ENCODE measurements around the gene ARHGDIG.
"Not testable (repeated sequence)": the region's sequence is repeated elsewhere in the genome, so short reads cannot be mapped to it uniquely, and the experiment has no call there.

DNA sequence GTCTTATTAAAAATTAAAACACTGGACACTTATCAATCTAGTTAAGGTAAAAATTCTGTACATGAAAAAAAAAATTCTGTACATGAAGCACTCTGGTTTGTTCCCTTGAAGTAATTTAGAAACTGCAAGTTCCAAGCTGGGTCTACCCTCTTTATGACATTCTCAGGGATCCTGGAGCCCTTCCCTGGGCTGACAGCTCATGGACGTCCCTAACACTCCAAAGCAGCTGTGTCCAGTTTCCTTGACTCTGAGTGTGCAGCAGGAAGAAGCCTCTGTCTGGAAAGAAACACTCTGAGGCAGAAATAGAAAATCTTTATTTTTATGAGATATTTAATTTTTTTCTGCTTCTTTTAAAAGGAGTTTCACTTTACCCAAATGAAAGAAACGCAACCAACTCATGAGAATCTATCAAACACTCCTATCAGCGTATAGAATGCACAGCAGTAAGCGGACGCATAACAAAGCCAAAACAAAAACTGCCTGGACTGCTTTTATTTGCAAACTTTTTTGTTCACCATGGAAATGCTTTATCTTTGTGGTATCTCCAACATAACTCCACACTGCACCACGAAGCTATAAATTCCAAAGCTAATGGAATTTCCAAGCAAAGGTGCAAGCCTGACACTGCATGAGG lies 50.9 kb downstream of the ARHGDIG start:
- TF ChIP-seq, protein P1, sequence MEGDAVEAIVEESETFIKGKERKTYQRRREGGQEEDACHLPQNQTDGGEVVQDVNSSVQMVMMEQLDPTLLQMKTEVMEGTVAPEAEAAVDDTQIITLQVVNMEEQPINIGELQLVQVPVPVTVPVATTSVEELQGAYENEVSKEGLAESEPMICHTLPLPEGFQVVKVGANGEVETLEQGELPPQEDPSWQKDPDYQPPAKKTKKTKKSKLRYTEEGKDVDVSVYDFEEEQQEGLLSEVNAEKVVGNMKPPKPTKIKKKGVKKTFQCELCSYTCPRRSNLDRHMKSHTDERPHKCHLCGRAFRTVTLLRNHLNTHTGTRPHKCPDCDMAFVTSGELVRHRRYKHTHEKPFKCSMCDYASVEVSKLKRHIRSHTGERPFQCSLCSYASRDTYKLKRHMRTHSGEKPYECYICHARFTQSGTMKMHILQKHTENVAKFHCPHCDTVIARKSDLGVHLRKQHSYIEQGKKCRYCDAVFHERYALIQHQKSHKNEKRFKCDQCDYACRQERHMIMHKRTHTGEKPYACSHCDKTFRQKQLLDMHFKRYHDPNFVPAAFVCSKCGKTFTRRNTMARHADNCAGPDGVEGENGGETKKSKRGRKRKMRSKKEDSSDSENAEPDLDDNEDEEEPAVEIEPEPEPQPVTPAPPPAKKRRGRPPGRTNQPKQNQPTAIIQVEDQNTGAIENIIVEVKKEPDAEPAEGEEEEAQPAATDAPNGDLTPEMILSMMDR (conservative IDR thresholded peaks at IDR 0.05; ENCODE audit: low read depth, low read length), result not testable (repeated sequence)
- TF ChIP-seq CHD1 (IDR thresholded peaks at IDR 0.05; ENCODE audit: low read depth, low read length); POLR2A (IDR thresholded peaks at IDR 0.05; ENCODE audit: low read depth, low read length); RFX5 (IDR thresholded peaks at IDR 0.05; ENCODE audit: low read depth, low read length); SMC3 (IDR thresholded peaks at IDR 0.05; ENCODE audit: low read depth, low read length); MAFK (IDR thresholded peaks at IDR 0.05; ENCODE audit: low read depth, low read length); MAZ (IDR thresholded peaks at IDR 0.05; ENCODE audit: borderline replicate concordance, low read depth, low read length); RCOR1 (IDR thresholded peaks at IDR 0.05; ENCODE audit: insufficient replicate concordance, low read length); FOS (IDR thresholded peaks at IDR 0.05; ENCODE audit: low read depth, low read length); RAD21 (IDR thresholded peaks at IDR 0.05; ENCODE audit: low read length): not testable (repeated sequence)
- TF ChIP-seq, protein P2, sequence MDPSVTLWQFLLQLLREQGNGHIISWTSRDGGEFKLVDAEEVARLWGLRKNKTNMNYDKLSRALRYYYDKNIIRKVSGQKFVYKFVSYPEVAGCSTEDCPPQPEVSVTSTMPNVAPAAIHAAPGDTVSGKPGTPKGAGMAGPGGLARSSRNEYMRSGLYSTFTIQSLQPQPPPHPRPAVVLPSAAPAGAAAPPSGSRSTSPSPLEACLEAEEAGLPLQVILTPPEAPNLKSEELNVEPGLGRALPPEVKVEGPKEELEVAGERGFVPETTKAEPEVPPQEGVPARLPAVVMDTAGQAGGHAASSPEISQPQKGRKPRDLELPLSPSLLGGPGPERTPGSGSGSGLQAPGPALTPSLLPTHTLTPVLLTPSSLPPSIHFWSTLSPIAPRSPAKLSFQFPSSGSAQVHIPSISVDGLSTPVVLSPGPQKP (IDR thresholded peaks at IDR 0.05; ENCODE audit: borderline replicate concordance, low read depth, low read length), result not testable (repeated sequence)
- TF ChIP-seq, protein P3, sequence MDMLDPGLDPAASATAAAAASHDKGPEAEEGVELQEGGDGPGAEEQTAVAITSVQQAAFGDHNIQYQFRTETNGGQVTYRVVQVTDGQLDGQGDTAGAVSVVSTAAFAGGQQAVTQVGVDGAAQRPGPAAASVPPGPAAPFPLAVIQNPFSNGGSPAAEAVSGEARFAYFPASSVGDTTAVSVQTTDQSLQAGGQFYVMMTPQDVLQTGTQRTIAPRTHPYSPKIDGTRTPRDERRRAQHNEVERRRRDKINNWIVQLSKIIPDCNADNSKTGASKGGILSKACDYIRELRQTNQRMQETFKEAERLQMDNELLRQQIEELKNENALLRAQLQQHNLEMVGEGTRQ (IDR thresholded peaks at IDR 0.05; ENCODE audit: low read depth, low read length), result not testable (repeated sequence)
